Gastroesophageal sphincter (tissue), 4 donors: ENCODE results near the gene PA2G4. TPM values are rescaled to one million over a fixed set of nuclear protein-coding genes. Genes with fewer than 3 reads are reported as not detected.

Experiments
- ATAC-seq: fragments of 150-250 bp; one replicate; pipeline ENCODE4 v1.9.1; 2016; ENCODE audit warnings: mild to moderate bottlenecking, moderate library complexity
- H3K27ac ChIP-seq, 4 donors: fragments of 200-600 bp; sonication (generic) in 3 of 4; 1 replicate in 3 of 4; 2 replicates in 1 of 4; pipeline ENCODE4 v1.5.1; 2016 to 2019
- H3K27me3 ChIP-seq: fragments of 200-600 bp; sonication (generic); one replicate; pipeline ENCODE4 v1.5.1; 2019
- H3K36me3 ChIP-seq, 2 donors: fragments of 200-600 bp; sonication (generic); one replicate each; pipeline ENCODE4 v1.5.1; 2019; ENCODE audit warnings: control low read depth in 1 of 2
- H3K4me1 ChIP-seq, 3 donors: fragments of 200-600 bp; sonication (generic); 1 replicate in 2 of 3; 2 replicates in 1 of 3; pipeline ENCODE4 v1.5.1; 2016 to 2019; ENCODE audit warnings: control low read depth in 2 of 3
- H3K4me3 ChIP-seq, 2 donors: fragments of 200-600 bp; sonication (generic); one replicate each; pipeline ENCODE4 v1.5.1; 2019; ENCODE audit warnings: mild to moderate bottlenecking in 1 of 2, moderate library complexity in 1 of 2
- H3K9me3 ChIP-seq, 3 donors: fragments of 200-600 bp; sonication (generic); one replicate each; pipeline ENCODE4 v1.5.1; 2017 to 2019; ENCODE audit warnings: control low read depth in 2 of 3
- EP300 ChIP-seq: sonication (generic); formaldehyde crosslinking; IDR thresholded peaks from one replicate; pipeline ENCODE4 v1.6.1; 2017; ENCODE audit warnings: antibody characterized with exemption, mild to moderate bottlenecking
- POLR2A ChIP-seq, 2 donors: fragments of 450-650 bp; IDR thresholded peaks; one replicate each; pipeline ENCODE4 v1.6.1; 2017; ENCODE audit warnings: antibody characterized with exemption in 2 of 2, mild to moderate bottlenecking in 2 of 2, moderate library complexity in 1 of 2
- POLR2AphosphoS5 ChIP-seq: sonication (generic); formaldehyde crosslinking; IDR thresholded peaks from one replicate; pipeline ENCODE4 v1.6.1; 2017; ENCODE audit warnings: antibody characterized with exemption
- WGBS, 2 donors: methylation state at CpG; one replicate each; pipeline ENCODE4 v1.1.5; 2018; ENCODE audit warnings: low coverage in 1 of 2; 5-methylcytosine and 5-hydroxymethylcytosine counted together
- total RNA-seq, 4 donors: library from RNA; depleted of rRNA; stranded (reverse); fragments of >200 nt; gene quantifications; one replicate each; pipeline ENCODE4 v1.1.0, GENCODE V29; 2016
- TF ChIP-seq, protein P1 (sequence below), 4 experiments: fragments of 200-600 bp in 2 of 4; fragments of 450-650 bp in 2 of 4; sonication (generic) in 1 of 4; IDR thresholded peaks; one replicate each; pipeline ENCODE4 v1.5.1; 2017 to 2019; ENCODE audit warnings: antibody characterized with exemption in 4 of 4, mild to moderate bottlenecking in 2 of 4, moderate library complexity in 2 of 4

The PA2G4 gene
- total RNA-seq, 4 donors from 2014 or later = 99.4 to 115 (median 110) TPM

DNA sequence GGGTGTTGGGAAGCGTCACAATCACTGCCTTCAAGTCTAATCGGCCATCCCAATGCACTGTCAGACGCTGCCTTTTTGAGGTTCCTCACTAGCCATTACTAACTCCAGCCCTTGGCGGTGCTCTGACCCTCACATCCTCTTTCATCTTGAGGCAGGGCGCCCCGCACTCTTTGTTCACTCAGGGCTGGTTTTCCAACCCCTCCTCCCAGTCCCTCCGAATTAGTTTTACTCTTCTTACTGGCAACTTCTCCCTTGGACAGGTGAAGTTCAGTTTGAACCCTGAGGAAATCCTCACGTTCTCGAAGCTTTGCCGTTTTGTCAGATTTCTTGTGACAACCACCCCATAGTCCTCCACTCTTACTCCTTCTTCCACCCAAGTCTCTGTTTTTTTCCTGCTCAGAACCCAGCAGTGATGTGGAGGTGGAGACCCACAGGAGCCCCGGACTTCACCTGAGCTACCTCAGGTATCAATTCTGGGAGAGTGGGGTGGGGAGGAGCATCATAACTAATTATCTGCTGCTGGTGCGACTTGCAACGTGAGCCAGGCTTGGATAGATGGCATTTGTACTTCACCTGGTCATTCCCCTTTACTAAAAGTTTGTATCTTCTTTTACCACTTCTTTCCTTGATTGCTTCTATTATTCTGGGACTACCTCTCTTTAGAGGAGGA is 14.5 kb downstream of the PA2G4 start:
- H3K4me1 ChIP-seq = peaks cover 11 to 66% (median 22%) of the 10 kb centered on the region in 3 donors
- WGBS, 2 donors = 4 to 9% methylated on average over 4 to 12 of the region's 13 CpGs
- peak overlapping the region; percentile 64 to 81 for H3K4me3 ChIP-seq
- TF ChIP-seq POLR2AphosphoS5 = no peak
- TF ChIP-seq, protein P1, sequence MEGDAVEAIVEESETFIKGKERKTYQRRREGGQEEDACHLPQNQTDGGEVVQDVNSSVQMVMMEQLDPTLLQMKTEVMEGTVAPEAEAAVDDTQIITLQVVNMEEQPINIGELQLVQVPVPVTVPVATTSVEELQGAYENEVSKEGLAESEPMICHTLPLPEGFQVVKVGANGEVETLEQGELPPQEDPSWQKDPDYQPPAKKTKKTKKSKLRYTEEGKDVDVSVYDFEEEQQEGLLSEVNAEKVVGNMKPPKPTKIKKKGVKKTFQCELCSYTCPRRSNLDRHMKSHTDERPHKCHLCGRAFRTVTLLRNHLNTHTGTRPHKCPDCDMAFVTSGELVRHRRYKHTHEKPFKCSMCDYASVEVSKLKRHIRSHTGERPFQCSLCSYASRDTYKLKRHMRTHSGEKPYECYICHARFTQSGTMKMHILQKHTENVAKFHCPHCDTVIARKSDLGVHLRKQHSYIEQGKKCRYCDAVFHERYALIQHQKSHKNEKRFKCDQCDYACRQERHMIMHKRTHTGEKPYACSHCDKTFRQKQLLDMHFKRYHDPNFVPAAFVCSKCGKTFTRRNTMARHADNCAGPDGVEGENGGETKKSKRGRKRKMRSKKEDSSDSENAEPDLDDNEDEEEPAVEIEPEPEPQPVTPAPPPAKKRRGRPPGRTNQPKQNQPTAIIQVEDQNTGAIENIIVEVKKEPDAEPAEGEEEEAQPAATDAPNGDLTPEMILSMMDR (IDR thresholded peaks at IDR 0.05) = no peak
- no peak for TF ChIP-seq POLR2A (IDR thresholded peaks at IDR 0.05)
- no peak for TF ChIP-seq EP300
- no peak for ATAC-seq
- H3K27ac ChIP-seq = peak overlapping the region; percentile 89 to 99 (median 96)
- H3K27me3 ChIP-seq = no peaks in the 10 kb centered on the region
- no peaks in the 10 kb centered on the region for H3K9me3 ChIP-seq
- peaks cover 3 to 30% of the 10 kb centered on the region in 2 donors for H3K36me3 ChIP-seq

DNA sequence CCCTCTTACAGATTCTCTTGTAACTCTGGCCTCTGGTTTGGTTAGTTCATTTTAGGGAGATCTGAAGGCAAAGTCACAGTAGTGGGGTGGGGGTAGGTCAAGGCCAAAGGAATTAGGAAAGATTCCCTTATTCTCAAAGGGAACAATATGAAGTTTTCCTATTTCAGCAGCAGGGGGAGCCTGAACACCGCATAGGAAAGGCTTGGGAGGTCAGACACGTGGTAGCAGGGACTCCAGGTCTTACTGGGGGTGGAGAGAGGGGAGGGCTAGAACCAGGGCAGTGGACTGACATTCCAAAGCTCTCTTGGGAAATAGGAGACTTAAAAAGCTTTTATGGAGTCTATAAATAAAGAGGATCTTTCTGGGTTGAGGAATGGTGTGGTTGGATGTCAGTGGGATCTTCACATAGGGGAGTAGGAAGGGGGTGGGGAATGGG is 15.0 kb downstream of the PA2G4 start:
- H3K4me3 ChIP-seq = peak overlapping the region; percentile 64 to 81
- peak overlapping the region; percentile 92 to 99 (median 96) for H3K27ac ChIP-seq
- 0% methylated on average over 2 of the region's 2 CpGs; no CpG with 5 or more reads in 1 of the 2 donors for WGBS, 2 donors
- TF ChIP-seq POLR2A (IDR thresholded peaks at IDR 0.05) = no peak
- TF ChIP-seq POLR2AphosphoS5 = peak; percentile 67
- TF ChIP-seq, protein P1 (IDR thresholded peaks at IDR 0.05) = peak; percentile 72 to 92 (median 90)
- TF ChIP-seq EP300 = no peak
- H3K4me1 ChIP-seq = peaks cover 11 to 71% (median 22%) of the 10 kb centered on the region in 3 donors
- peaks cover 3 to 28% of the 10 kb centered on the region in 2 donors for H3K36me3 ChIP-seq
- no peaks in the 10 kb centered on the region for H3K27me3 ChIP-seq
- peak; percentile 63 for ATAC-seq
- H3K9me3 ChIP-seq = no peaks in the 10 kb centered on the region

- TF ChIP-seq, protein P1 (IDR thresholded peaks at IDR 0.05) = no peak
- no peak for TF ChIP-seq EP300
- TF ChIP-seq POLR2A (IDR thresholded peaks at IDR 0.05) = no peak
- TF ChIP-seq POLR2AphosphoS5 = no peak
- Histone ChIP-seq H3K27ac (peak overlapping the region; percentile 92 to 99 (median 96)), H3K36me3 (peaks cover 3 to 28% of the 10 kb centered on the region in 2 donors), H3K27me3 (no peaks in the 10 kb centered on the region), H3K9me3 (no peaks in the 10 kb centered on the region), H3K4me3 (no peak overlapping the region), H3K4me1 (peaks cover 11 to 77% (median 22%) of the 10 kb centered on the region in 3 donors)
- ATAC-seq = no peak
- WGBS, 2 donors = 31 to 80% methylated on average over 2 to 3 of the region's 17 CpGs
Measured at GRCh38 chr12:56120158-56120846, 15.9 kb downstream of the PA2G4 start.

- no peak for ATAC-seq
- Histone ChIP-seq H3K27ac (peak overlapping the region in 3 of 4 donors; percentile 95 to 99 (median 97)), H3K4me3 (no peak overlapping the region), H3K27me3 (no peaks in the 10 kb centered on the region), H3K36me3 (peaks cover 3 to 28% of the 10 kb centered on the region in 2 donors), H3K4me1 (peaks cover 11 to 83% (median 22%) of the 10 kb centered on the region in 3 donors), H3K9me3 (no peaks in the 10 kb centered on the region)
- WGBS, 2 donors = 76 to 92% methylated on average over 4 to 5 of the region's 11 CpGs
- no peak for TF ChIP-seq POLR2AphosphoS5
- TF ChIP-seq POLR2A (IDR thresholded peaks at IDR 0.05) = no peak
- TF ChIP-seq EP300 = no peak
- TF ChIP-seq, protein P1 (IDR thresholded peaks at IDR 0.05) = no peak
Measured at GRCh38 chr12:56121204-56121870, 17.0 kb downstream of the PA2G4 start.
